H9 (cell line): ENCODE measurements around the gene MRPL51. TPM values are rescaled to one million over a fixed set of nuclear protein-coding genes. Genes with fewer than 3 reads are reported as not detected.

ENCODE experiments used
- DNase-seq: peaks from one replicate; pipeline ENCODE4 v3.0.0-alpha.2; 2017
- H2AFZ ChIP-seq: one replicate; pipeline ENCODE4 v1.6.1; 2013; ENCODE audit warnings: mild to moderate bottlenecking, low read length, control low read depth, moderate library complexity
- H2AK5ac ChIP-seq: 2 replicates; pipeline ENCODE4 v1.6.1; 2013; ENCODE audit warnings: low read length, control low read depth, mixed read lengths; ENCODE audit not compliant: insufficient read length
- H2BK120ac ChIP-seq: one replicate; pipeline ENCODE4 v1.6.1; 2013; ENCODE audit warnings: low read depth, mild to moderate bottlenecking, low read length, control low read depth, inconsistent platforms; ENCODE audit not compliant: poor library complexity, severe bottlenecking
- H2BK12ac ChIP-seq: 2 replicates; pipeline ENCODE4 v1.6.1; 2013; ENCODE audit warnings: low read length, control low read depth, mixed read lengths, low read depth; ENCODE audit not compliant: insufficient read length
- H2BK15ac ChIP-seq: 2 replicates; pipeline ENCODE4 v1.6.1; 2013; ENCODE audit warnings: low read depth, low read length, control low read depth
- H2BK20ac ChIP-seq: one replicate; pipeline ENCODE4 v1.6.1; 2013; ENCODE audit warnings: low read depth, mild to moderate bottlenecking, low read length, control low read depth, inconsistent platforms; ENCODE audit not compliant: poor library complexity, severe bottlenecking
- H2BK5ac ChIP-seq: 2 replicates; pipeline ENCODE4 v1.6.1; 2013; ENCODE audit warnings: low read length, control low read depth, mixed read lengths; ENCODE audit not compliant: insufficient read length
- H3K14ac ChIP-seq: 2 replicates; pipeline ENCODE4 v1.6.1; 2013; ENCODE audit warnings: low read length, control low read depth; ENCODE audit not compliant: insufficient read depth
- H3K18ac ChIP-seq: 2 replicates; pipeline ENCODE4 v1.6.1; 2013; ENCODE audit warnings: low read depth, mild to moderate bottlenecking, mixed read lengths, low read length, control low read depth; ENCODE audit not compliant: insufficient read length
- H3K23ac ChIP-seq: 2 replicates; pipeline ENCODE4 v1.6.1; 2013; ENCODE audit warnings: low read length, control low read depth, mixed read lengths, low read depth; ENCODE audit not compliant: insufficient read length
- H3K23me2 ChIP-seq: 2 replicates; pipeline ENCODE4 v1.6.1; 2013; ENCODE audit warnings: low read depth, mild to moderate bottlenecking, mixed read lengths, low read length, control low read depth; ENCODE audit not compliant: insufficient read length, poor library complexity, severe bottlenecking
- H3K27ac ChIP-seq: 2 replicates; pipeline ENCODE4 v1.5.1; 2013; ENCODE audit warnings: low read length, control low read depth, mixed read lengths, low read depth; ENCODE audit not compliant: insufficient read length
- H3K27me3 ChIP-seq: 2 replicates; pipeline ENCODE4 v1.6.1; 2013; ENCODE audit warnings: low read length, control low read depth, inconsistent platforms; ENCODE audit not compliant: insufficient read depth
- H3K4ac ChIP-seq: 2 replicates; pipeline ENCODE4 v1.6.1; 2013; ENCODE audit warnings: low read depth, mild to moderate bottlenecking, control low read depth, inconsistent platforms, low read length, moderate library complexity
- H3K4me1 ChIP-seq: 2 replicates; pipeline ENCODE4 v1.6.1; 2013; ENCODE audit warnings: low read length, control low read depth, inconsistent platforms; ENCODE audit not compliant: insufficient read depth
- H3K4me2 ChIP-seq: 2 replicates; pipeline ENCODE4 v1.6.1; 2013; ENCODE audit warnings: low read length, control low read depth, mixed read lengths; ENCODE audit not compliant: insufficient read length, insufficient read depth
- H3K56ac ChIP-seq: 2 replicates; pipeline ENCODE4 v1.6.1; 2013; ENCODE audit warnings: low read depth, mild to moderate bottlenecking, mixed read lengths, low read length, control low read depth; ENCODE audit not compliant: insufficient read length
- H3K79me1 ChIP-seq: 2 replicates; pipeline ENCODE4 v1.6.1; 2013; ENCODE audit warnings: low read depth, mild to moderate bottlenecking, moderate library complexity, low read length, control low read depth, inconsistent platforms; ENCODE audit not compliant: insufficient read depth, poor library complexity, severe bottlenecking
- H3K79me2 ChIP-seq: 2 replicates; pipeline ENCODE4 v1.6.1; 2013; ENCODE audit warnings: low read length, control low read depth, inconsistent platforms; ENCODE audit not compliant: insufficient read depth
- H3K9ac ChIP-seq: 2 replicates; pipeline ENCODE4 v1.6.1; 2013; ENCODE audit warnings: low read length, control low read depth, mixed read lengths; ENCODE audit not compliant: insufficient read length; ENCODE audit errors: extremely low read depth
- H3K9me3 ChIP-seq: one replicate; pipeline ENCODE4 v1.6.1; 2013; ENCODE audit warnings: low read depth, low read length, inconsistent platforms; ENCODE audit not compliant: control insufficient read depth
- H3T11ph ChIP-seq: one replicate; pipeline ENCODE4 v1.6.1; 2013; ENCODE audit warnings: mild to moderate bottlenecking, low read length, control low read depth, inconsistent platforms
- H4K20me1 ChIP-seq: one replicate; pipeline ENCODE4 v1.6.1; 2013; ENCODE audit not compliant: control insufficient read depth, insufficient read length, insufficient read depth
- H4K5ac ChIP-seq: 2 replicates; pipeline ENCODE4 v1.6.1; 2013; ENCODE audit warnings: low read depth, mild to moderate bottlenecking, mixed read lengths, low read length, control low read depth; ENCODE audit not compliant: insufficient read length
- H4K8ac ChIP-seq: replicated peaks from 2 replicates; pipeline ENCODE4 v1.6.1; 2013; ENCODE audit warnings: low read length, control low read depth, mixed read lengths, low read depth; ENCODE audit not compliant: insufficient read length
- H4K91ac ChIP-seq: 2 replicates; pipeline ENCODE4 v1.6.1; 2013; ENCODE audit warnings: low read depth, mild to moderate bottlenecking, moderate library complexity, mixed read lengths, low read length, control low read depth; ENCODE audit not compliant: insufficient read length
- H3K27ac Mint-ChIP-seq, 3 experiments: 2 replicates in 2 of 3; 3 replicates in 1 of 3; pipeline ENCODE4 v1.8.0; 2020 to 2021; ENCODE audit warnings: mixed read lengths in 3 of 3, mild to moderate bottlenecking in 1 of 3, moderate library complexity in 1 of 3
- H3K27me3 Mint-ChIP-seq: 2 replicates; pipeline ENCODE4 v1.8.0; 2021; ENCODE audit warnings: low read depth, mild to moderate bottlenecking, moderate library complexity, mixed read lengths
- H3K36me3 Mint-ChIP-seq, 3 experiments: 2 replicates in 2 of 3; 3 replicates in 1 of 3; pipeline ENCODE4 v1.8.0; 2020 to 2021; ENCODE audit warnings: low read depth in 3 of 3, mixed read lengths in 3 of 3; ENCODE audit not compliant: insufficient read depth in 1 of 3
- H3K4me1 Mint-ChIP-seq, 2 experiments: 2 replicates each; pipeline ENCODE4 v1.8.0; 2020; ENCODE audit warnings: mixed read lengths in 2 of 2
- H3K4me3 Mint-ChIP-seq, 2 experiments: 2 replicates in 1 of 2; 3 replicates in 1 of 2; pipeline ENCODE4 v1.8.0; 2020 to 2021; ENCODE audit warnings: mild to moderate bottlenecking in 2 of 2, mixed read lengths in 2 of 2, moderate library complexity in 1 of 2
- H3K9me3 Mint-ChIP-seq, 2 experiments: 2 replicates in 1 of 2; 3 replicates in 1 of 2; pipeline ENCODE4 v1.8.0; 2020; ENCODE audit warnings: mild to moderate bottlenecking in 2 of 2, mixed read lengths in 2 of 2, moderate library complexity in 1 of 2
- CTCF ChIP-seq: fragments of 200-600 bp; sonication (generic); conservative IDR thresholded peaks from 3 replicates; pipeline ENCODE4 v1.8.0; 2021; ENCODE audit warnings: antibody characterized with exemption, mild to moderate bottlenecking
- WGBS: extraction: QIAGEN DNeasy Blood & Tissue Kit; methylation state at CpG from one replicate; pipeline ENCODE4 v1.1.7; 2013; ENCODE audit warnings: missing lambda C conversion rate, low lambda C conversion rate, mixed read lengths; ENCODE audit not compliant: insufficient read length; ENCODE audit errors: extremely low coverage; 5-methylcytosine and 5-hydroxymethylcytosine counted together
- total RNA-seq: library from RNA; stranded (reverse); gene quantifications from 2 replicates; pipeline ENCODE4 v1.2.1, GENCODE V29; 2021

The MRPL51 gene
- total RNA-seq, 1 experiment from 2014 or later, result 329 TPM

DNA sequence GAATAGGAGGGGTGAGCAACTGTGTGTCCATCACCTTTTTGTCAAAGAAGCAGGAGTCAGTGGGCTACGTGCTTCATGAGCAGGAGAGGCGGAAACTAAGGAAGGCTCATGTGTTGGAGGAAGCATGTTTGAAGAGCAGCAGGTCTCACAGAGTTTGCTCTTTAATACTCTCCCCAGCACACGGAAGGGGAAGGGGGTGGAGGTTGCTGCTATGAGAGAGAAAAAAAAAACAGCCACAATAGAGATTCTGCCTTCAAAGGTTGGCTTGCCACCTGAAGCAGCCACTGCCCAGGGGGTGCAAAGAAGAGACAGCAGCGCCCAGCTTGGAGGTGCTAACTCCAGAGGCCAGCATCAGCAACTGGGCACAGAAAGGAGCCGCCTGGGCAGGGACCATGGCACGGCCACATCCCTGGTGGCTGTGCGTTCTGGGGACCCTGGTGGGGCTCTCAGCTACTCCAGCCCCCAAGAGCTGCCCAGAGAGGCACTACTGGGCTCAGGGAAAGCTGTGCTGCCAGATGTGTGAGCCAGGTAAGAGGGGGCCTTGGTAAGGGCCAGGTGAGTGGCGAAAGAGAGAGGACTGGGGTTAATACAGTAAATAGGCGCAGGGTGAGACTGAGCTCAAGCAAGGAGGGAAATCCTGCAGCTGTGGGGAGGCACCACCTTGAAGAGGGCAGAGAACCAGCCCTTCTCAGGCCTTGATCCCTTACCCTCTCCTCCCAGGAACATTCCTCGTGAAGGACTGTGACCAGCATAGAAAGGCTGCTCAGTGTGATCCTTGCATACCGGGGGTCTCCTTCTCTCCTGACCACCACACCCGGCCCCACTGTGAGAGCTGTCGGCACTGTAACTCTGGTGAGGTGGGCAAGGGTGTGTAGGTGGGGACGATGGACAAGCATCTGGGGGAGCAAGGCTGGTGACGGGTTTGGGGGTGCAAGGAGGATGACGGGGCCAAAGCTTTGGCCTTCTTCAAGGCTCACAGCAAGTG is 48.1 kb downstream of the MRPL51 start, which contains the start of gene CD27:
Gene CD27, plus strand, starts transcription at position 252 of the 985 bp plus-strand sequence. Its CDS starts 141 bp downstream, at position 393.
- Histone ChIP-seq H2BK20ac (no peak within 1 kb of the TSS), H3K18ac (no peak within 1 kb of the TSS), H4K5ac (no peak within 1 kb of the TSS), H4K91ac (no peak within 1 kb of the TSS), H3K79me1 (no peaks in the 10 kb centered on the region), H3K14ac (no peak within 1 kb of the TSS; the same call in 1 of the 2 replicates), H3K79me2 (no peaks in the 10 kb centered on the region), H3T11ph (no peak within 1 kb of the TSS), H3K27me3 (no peaks in the 10 kb centered on the region; the same call in 1 of the 2 replicates), H3K56ac (no peak within 1 kb of the TSS), H4K8ac (no peak within 1 kb of the TSS), H2AK5ac (no peak within 1 kb of the TSS), H3K27ac (no peak within 1 kb of the TSS), H3K4ac (no peak within 1 kb of the TSS), H2BK120ac (no peak within 1 kb of the TSS), H3K9ac (no peak within 1 kb of the TSS), H2AFZ (no peak within 1 kb of the TSS), H3K23me2 (no peaks in the 10 kb centered on the region), H3K4me1 (no peaks in the 10 kb centered on the region; the same call in 1 of the 2 replicates), H3K23ac (no peak within 1 kb of the TSS), H2BK5ac (no peak within 1 kb of the TSS), H3K9me3 (no peaks in the 10 kb centered on the region), H4K20me1 (no peaks in the 10 kb centered on the region), H3K4me2 (no peak within 1 kb of the TSS), H2BK15ac (no peak within 1 kb of the TSS), H2BK12ac (no peak within 1 kb of the TSS)
- H3K4me3 Mint-ChIP-seq, result no peak within 1 kb of the TSS
- no CpG with 5 or more reads among the region's 16 CpGs for WGBS
- no peak for TF ChIP-seq CTCF
- peaks cover 0 to 2% (median 0%) of the 10 kb centered on the region in 3 experiments; a peak in 4 of 7 replicates for H3K36me3 Mint-ChIP-seq
- no peaks in the 10 kb centered on the region for H3K9me3 Mint-ChIP-seq
- H3K4me1 Mint-ChIP-seq, result peaks cover 13 to 25% of the 10 kb centered on the region in 2 experiments
- H3K27ac Mint-ChIP-seq, result peak within 1 kb of the TSS in 2 of 3 experiments; percentile 26 to 68; a peak in 3 of 7 replicates
- no peak for DNase-seq
- no peaks in the 10 kb centered on the region for H3K27me3 Mint-ChIP-seq
